Tibial nerve (tissue), 4 donors: ENCODE data around the gene RASAL2. TPM values are rescaled to one million over a fixed set of nuclear protein-coding genes. Genes with fewer than 3 reads are reported as not detected.

ENCODE experiments used
- DNase-seq, 2 donors: peaks; one replicate each; pipeline ENCODE4 v3.0.0-alpha.2; 2019; ENCODE audit warnings: low spot score in 2 of 2
- H3K27ac ChIP-seq, 4 donors: fragments of 200-600 bp; sonication (generic) in 3 of 4; one replicate each; pipeline ENCODE4 v1.5.1; 2017 to 2019; ENCODE audit warnings: mild to moderate bottlenecking in 1 of 4
- H3K27me3 ChIP-seq, 2 donors: fragments of 200-600 bp; sonication (generic) in 1 of 2; one replicate each; pipeline versions ENCODE4 v1.5.1 to v1.6.0; 2017 to 2019
- H3K36me3 ChIP-seq, 3 donors: fragments of 200-600 bp; sonication (generic); one replicate each; pipeline ENCODE4 v1.5.1; 2018 to 2019
- H3K4me1 ChIP-seq, 4 donors: fragments of 200-600 bp; sonication (generic) in 3 of 4; one replicate each; pipeline ENCODE4 v1.5.1; 2017 to 2019
- H3K4me3 ChIP-seq, 4 donors: fragments of 200-600 bp; sonication (generic) in 3 of 4; one replicate each; pipeline ENCODE4 v1.5.1; 2017 to 2019; ENCODE audit warnings: mild to moderate bottlenecking in 1 of 4, moderate library complexity in 1 of 4
- H3K9me3 ChIP-seq, 4 donors: fragments of 200-600 bp; sonication (generic) in 3 of 4; one replicate each; pipeline ENCODE4 v1.5.1; 2017 to 2019
- CTCF ChIP-seq, 5 experiments: fragments of 200-600 bp in 3 of 5; fragments of 450-650 bp in 2 of 5; sonication (generic) in 3 of 5; IDR thresholded peaks; one replicate each; pipeline ENCODE4 v1.5.1; 2016 to 2019; ENCODE audit warnings: antibody characterized with exemption in 5 of 5, mild to moderate bottlenecking in 3 of 5, moderate library complexity in 2 of 5
- EP300 ChIP-seq, 2 donors: sonication (generic); formaldehyde crosslinking; IDR thresholded peaks; one replicate each; pipeline ENCODE4 v1.6.1; 2017; ENCODE audit warnings: antibody characterized with exemption in 2 of 2, mild to moderate bottlenecking in 1 of 2
- POLR2A ChIP-seq, 2 donors: fragments of 450-650 bp; IDR thresholded peaks; one replicate each; pipeline ENCODE4 v1.6.1; 2017; ENCODE audit warnings: antibody characterized with exemption in 2 of 2, mild to moderate bottlenecking in 2 of 2, moderate library complexity in 2 of 2
- WGBS, 2 donors: methylation state at CpG; one replicate each; pipeline ENCODE4 v1.1.5; 2018; 5-methylcytosine and 5-hydroxymethylcytosine counted together
- total RNA-seq, 4 donors: library from RNA; depleted of rRNA; stranded (reverse); fragments of >200 nt; gene quantifications; one replicate each; pipeline ENCODE4 v1.1.0, GENCODE V29; 2016

Gene RASAL2
- total RNA-seq, 4 donors from 2014 or later, result 40.5 to 44.8 (median 43.0) TPM

DNA sequence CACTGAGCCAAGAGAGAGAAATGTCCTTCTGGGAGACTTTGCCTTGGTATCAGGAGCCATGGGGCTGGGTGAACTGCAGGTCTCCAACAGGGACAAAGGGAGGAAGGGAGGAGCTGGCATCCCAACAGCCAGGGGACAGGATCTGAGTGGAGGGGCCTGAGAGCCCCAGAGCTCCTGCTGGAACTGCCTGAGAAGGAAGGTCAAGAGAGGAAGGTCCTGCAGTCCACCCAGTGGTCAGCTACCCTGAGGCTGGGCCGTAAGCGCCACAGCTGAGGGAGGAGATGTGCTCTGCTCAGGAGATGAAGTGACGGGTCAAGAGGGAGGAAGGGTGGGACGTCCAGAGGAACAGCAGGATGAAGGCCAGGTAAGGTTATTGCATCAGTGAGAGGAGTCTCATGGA, 410.4 kb downstream of the RASAL2 start:
- Histone ChIP-seq H3K9me3 (no peaks in the 10 kb centered on the region), H3K4me3 (no peak overlapping the region), H3K27me3 (no peaks in the 10 kb centered on the region), H3K4me1 (no peaks in the 10 kb centered on the region), H3K36me3 (no peaks in the 10 kb centered on the region), H3K27ac (no peak overlapping the region)
- DNase-seq, result no peak
- TF ChIP-seq CTCF (IDR thresholded peaks at IDR 0.05), result no peak
- TF ChIP-seq POLR2A (IDR thresholded peaks at IDR 0.05), result no peak
- TF ChIP-seq EP300 (IDR thresholded peaks at IDR 0.05), result no peak
- WGBS, 2 donors, result 87 to 97% methylated on average over 4 of the region's 4 CpGs

GRCh38 chr1:178506177-178506576, 412.3 kb downstream of the RASAL2 start:
- 91 to 96% methylated on average over 6 of the region's 6 CpGs for WGBS, 2 donors
- DNase-seq, result no peak
- H3K4me1 ChIP-seq, result no peaks in the 10 kb centered on the region
- no peak for TF ChIP-seq POLR2A (IDR thresholded peaks at IDR 0.05)
- TF ChIP-seq EP300 (IDR thresholded peaks at IDR 0.05), result no peak
- TF ChIP-seq CTCF (IDR thresholded peaks at IDR 0.05), result no peak
- H3K27me3 ChIP-seq, result no peaks in the 10 kb centered on the region
- H3K9me3 ChIP-seq, result no peaks in the 10 kb centered on the region
- H3K27ac ChIP-seq, result no peak overlapping the region
- no peak overlapping the region for H3K4me3 ChIP-seq
- H3K36me3 ChIP-seq, result no peaks in the 10 kb centered on the region

DNA sequence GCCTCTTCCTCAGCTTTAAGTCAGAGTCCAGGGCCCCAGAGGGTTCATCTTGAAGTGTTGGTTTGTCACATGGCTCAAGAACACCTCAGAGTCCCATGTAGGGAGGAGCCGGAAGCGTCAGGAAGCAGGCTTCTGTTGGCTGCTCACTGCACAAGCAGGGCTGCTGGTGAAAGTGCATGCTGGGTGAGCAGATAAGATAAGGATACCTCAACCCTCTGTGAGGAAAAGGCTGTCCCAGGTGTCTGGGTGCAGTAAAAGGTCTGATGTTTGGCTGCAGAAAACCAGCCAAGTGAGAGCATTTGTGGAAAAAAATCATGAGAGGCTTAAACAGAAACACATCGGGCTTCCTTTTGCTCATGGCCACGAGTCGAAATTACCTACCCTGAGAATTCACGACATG, 412.8 kb downstream of the RASAL2 start:
- TF ChIP-seq CTCF (IDR thresholded peaks at IDR 0.05), result no peak
- TF ChIP-seq EP300 (IDR thresholded peaks at IDR 0.05), result no peak
- TF ChIP-seq POLR2A (IDR thresholded peaks at IDR 0.05), result no peak
- Histone ChIP-seq H3K9me3 (no peaks in the 10 kb centered on the region), H3K36me3 (no peaks in the 10 kb centered on the region), H3K4me3 (no peak overlapping the region), H3K27ac (no peak overlapping the region), H3K27me3 (no peaks in the 10 kb centered on the region), H3K4me1 (no peaks in the 10 kb centered on the region)
- no peak for DNase-seq
- 91 to 92% methylated on average over 6 of the region's 6 CpGs for WGBS, 2 donors

GRCh38 chr1:178509414-178510007, 415.6 kb downstream of the RASAL2 start:
- WGBS, 2 donors, result 62 to 63% methylated on average over 5 of the region's 5 CpGs
- no peak for DNase-seq

GRCh38 chr1:178510155-178510554, 416.3 kb downstream of the RASAL2 start:
- Histone ChIP-seq H3K36me3 (no peaks in the 10 kb centered on the region), H3K27me3 (no peaks in the 10 kb centered on the region), H3K4me1 (no peaks in the 10 kb centered on the region), H3K27ac (no peak overlapping the region), H3K4me3 (no peak overlapping the region), H3K9me3 (no peaks in the 10 kb centered on the region)
- no peak for DNase-seq
- TF ChIP-seq EP300 (IDR thresholded peaks at IDR 0.05) (no peak), POLR2A (IDR thresholded peaks at IDR 0.05) (no peak), CTCF (IDR thresholded peaks at IDR 0.05) (no peak)
- 86 to 89% methylated on average over 4 of the region's 4 CpGs for WGBS, 2 donors

More at GRCh38 chr1:178509414-178510007, 415.6 kb downstream of the RASAL2 start:
- no peaks in the 10 kb centered on the region for H3K4me1 ChIP-seq
- H3K4me3 ChIP-seq, result no peak overlapping the region
- H3K9me3 ChIP-seq, result no peaks in the 10 kb centered on the region
- H3K36me3 ChIP-seq, result no peaks in the 10 kb centered on the region
- no peak overlapping the region for H3K27ac ChIP-seq
- no peak for TF ChIP-seq CTCF (IDR thresholded peaks at IDR 0.05)
- no peak for TF ChIP-seq EP300 (IDR thresholded peaks at IDR 0.05)
- no peak for TF ChIP-seq POLR2A (IDR thresholded peaks at IDR 0.05)
- H3K27me3 ChIP-seq, result no peaks in the 10 kb centered on the region
